PFSK-1 (cell line): ENCODE results near the gene PRLH.

Experiments used
- FOXP2 ChIP-seq: optimal IDR thresholded peaks from 2 replicates; pipeline ENCODE3; 2011; ENCODE audit warnings: borderline replicate concordance, control low read depth, inconsistent platforms; ENCODE audit not compliant: insufficient read depth; ENCODE audit errors: extremely low read length, extremely low read depth
- POLR2AphosphoS5 ChIP-seq: IDR thresholded peaks from 2 replicates; pipeline ENCODE4 v1.6.1; 2012; ENCODE audit warnings: low read depth, mild to moderate bottlenecking, control low read depth, low read length, moderate library complexity
- SIN3A ChIP-seq: IDR thresholded peaks from 2 replicates; pipeline ENCODE4 v1.6.1; 2012; ENCODE audit warnings: mild to moderate bottlenecking, low read length, moderate library complexity, borderline replicate concordance; ENCODE audit not compliant: insufficient read depth
- TAF1 ChIP-seq: IDR thresholded peaks from 2 replicates; pipeline ENCODE4 v1.6.1; 2012; ENCODE audit warnings: low read length, control low read depth, borderline replicate concordance; ENCODE audit not compliant: insufficient read depth
- TF ChIP-seq, protein P1 (sequence below), 2 experiments: IDR thresholded peaks; 2 replicates each; pipeline versions ENCODE4 v1.6.1 to v1.8.0; 2011 to 2012; ENCODE audit warnings: low read depth in 2 of 2, low read length in 2 of 2, control low read depth in 1 of 2, inconsistent platforms in 1 of 2, mild to moderate bottlenecking in 1 of 2, moderate library complexity in 1 of 2; ENCODE audit not compliant: insufficient read depth in 1 of 2

Gene PRLH

DNA sequence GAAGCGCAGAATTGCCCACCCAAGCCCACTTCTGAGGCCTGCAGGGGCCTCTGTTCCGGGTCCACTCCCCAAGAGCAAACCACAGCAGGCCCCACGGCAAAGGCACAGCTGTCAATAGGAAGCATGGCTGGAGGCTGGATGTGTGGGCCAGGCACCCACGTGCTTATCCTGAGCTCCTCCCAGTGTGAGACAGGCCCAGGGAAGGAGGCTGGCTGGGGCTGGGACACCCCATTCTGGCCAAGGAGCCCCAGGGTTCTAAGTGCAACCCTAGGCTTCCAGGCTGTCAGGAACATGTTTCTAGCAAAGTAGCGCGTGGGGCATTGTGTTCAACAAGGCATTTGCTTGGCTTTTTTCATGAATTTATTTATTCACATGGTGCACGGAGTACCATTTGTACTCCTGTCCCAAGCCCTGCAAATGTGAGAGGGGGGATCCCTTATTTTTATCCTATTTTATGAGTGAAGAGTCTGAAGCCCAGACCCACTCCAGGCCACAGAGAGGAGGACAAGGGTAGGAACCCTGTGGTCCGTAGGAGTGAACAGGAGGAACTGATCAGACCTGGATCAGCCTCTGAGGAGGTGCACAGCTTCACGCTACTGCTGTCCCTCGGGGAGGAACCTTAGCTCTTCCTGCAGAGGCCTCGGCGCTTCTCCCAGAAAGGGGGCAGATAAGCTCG, 30.3 kb downstream of the PRLH start:
- no peak for TF ChIP-seq FOXP2
- no peak for TF ChIP-seq TAF1
- no peak for TF ChIP-seq POLR2AphosphoS5
- no peak for TF ChIP-seq SIN3A
- TF ChIP-seq, protein P1, sequence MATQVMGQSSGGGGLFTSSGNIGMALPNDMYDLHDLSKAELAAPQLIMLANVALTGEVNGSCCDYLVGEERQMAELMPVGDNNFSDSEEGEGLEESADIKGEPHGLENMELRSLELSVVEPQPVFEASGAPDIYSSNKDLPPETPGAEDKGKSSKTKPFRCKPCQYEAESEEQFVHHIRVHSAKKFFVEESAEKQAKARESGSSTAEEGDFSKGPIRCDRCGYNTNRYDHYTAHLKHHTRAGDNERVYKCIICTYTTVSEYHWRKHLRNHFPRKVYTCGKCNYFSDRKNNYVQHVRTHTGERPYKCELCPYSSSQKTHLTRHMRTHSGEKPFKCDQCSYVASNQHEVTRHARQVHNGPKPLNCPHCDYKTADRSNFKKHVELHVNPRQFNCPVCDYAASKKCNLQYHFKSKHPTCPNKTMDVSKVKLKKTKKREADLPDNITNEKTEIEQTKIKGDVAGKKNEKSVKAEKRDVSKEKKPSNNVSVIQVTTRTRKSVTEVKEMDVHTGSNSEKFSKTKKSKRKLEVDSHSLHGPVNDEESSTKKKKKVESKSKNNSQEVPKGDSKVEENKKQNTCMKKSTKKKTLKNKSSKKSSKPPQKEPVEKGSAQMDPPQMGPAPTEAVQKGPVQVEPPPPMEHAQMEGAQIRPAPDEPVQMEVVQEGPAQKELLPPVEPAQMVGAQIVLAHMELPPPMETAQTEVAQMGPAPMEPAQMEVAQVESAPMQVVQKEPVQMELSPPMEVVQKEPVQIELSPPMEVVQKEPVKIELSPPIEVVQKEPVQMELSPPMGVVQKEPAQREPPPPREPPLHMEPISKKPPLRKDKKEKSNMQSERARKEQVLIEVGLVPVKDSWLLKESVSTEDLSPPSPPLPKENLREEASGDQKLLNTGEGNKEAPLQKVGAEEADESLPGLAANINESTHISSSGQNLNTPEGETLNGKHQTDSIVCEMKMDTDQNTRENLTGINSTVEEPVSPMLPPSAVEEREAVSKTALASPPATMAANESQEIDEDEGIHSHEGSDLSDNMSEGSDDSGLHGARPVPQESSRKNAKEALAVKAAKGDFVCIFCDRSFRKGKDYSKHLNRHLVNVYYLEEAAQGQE (IDR thresholded peaks at IDR 0.05; ENCODE audit: insufficient read depth in 1 of 2, low read depth in 2 of 2, low read length in 2 of 2): no peak

DNA sequence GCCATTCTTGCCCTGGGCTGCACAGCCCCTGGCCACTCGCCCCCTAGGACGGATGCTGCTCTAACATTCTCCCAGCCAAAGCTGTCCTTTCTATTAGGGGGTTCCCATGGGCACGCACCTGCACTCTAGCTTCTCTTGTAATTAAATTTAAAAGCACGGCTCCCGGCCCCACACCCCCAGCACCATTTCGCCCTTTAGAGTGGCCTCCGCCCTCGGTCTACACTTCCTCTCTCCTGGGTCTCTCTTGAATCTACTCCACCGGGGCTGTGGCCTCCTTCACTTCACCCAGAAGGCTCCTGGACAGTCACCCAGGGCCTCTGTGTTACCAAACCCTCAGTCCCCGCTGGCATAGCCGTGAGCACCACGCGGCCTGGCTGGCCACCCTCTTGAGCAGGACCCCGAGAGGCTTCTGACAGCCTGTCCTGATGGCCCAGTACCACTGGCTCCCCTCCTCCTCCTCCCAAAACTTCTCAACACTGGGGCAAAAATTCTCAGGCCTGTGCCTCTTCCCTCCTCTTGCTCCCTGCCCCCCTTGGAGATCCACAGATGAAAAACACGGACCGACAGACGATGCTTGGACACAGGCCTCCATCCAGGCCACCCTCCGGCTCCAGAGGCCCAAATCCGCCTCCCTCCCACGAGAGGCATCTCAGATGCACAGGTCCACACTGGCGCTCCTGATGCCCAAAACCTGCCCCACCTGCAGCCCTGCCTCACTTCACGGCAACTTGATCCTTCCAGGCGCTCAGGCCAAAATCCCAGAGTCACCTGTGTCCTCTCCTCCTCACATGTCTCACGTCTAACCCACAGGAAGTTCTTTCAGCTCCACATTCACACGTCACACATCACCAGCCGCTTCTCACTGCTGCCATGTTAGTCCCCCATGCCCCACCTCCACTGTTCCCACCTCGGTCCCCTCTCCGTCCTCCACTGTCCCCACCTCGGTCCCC, 31.1 kb downstream of the PRLH start:
- no peak for TF ChIP-seq TAF1
- no peak for TF ChIP-seq SIN3A

DNA sequence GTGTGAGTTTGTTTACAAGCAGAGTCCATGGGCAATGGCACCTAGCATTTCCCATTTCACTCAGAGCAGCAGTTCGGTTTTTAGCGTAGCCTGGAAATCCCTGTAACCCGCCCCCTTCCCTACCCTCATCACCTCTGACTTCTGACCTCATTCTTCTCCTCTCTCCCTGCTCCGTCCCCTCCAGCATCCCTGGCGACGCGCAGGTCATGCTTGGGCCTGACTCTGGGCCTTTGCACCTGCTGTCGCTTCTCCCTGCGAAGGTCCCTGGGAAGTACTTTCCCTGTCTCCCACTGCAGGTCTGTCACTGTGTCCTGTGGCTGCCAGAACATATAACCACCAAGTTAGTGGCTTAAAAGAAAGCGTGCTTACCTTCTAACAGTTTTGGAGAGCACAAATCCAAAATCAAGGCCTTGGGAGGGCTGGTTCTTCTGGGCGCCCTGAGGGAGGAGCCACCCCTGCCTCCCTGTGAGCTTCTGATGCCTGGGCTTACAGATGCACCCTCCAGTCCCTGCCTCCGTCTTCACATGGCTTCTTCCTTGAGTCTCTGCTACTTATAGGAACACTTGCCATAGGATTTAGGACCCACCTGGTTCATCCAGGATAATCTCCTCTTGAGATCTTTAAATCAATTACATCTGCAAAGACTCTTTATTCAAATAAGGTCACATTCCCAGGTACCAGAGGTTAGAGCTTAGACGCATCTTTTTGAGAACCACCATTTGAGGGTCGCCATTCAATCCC, 32.3 kb downstream of the PRLH start:
- no peak for TF ChIP-seq FOXP2
- TF ChIP-seq SIN3A: no peak
- TF ChIP-seq POLR2AphosphoS5: no peak
- TF ChIP-seq, protein P1 (IDR thresholded peaks at IDR 0.05; ENCODE audit: insufficient read depth in 1 of 2, low read depth in 2 of 2, low read length in 2 of 2): no peak
- no peak for TF ChIP-seq TAF1

DNA sequence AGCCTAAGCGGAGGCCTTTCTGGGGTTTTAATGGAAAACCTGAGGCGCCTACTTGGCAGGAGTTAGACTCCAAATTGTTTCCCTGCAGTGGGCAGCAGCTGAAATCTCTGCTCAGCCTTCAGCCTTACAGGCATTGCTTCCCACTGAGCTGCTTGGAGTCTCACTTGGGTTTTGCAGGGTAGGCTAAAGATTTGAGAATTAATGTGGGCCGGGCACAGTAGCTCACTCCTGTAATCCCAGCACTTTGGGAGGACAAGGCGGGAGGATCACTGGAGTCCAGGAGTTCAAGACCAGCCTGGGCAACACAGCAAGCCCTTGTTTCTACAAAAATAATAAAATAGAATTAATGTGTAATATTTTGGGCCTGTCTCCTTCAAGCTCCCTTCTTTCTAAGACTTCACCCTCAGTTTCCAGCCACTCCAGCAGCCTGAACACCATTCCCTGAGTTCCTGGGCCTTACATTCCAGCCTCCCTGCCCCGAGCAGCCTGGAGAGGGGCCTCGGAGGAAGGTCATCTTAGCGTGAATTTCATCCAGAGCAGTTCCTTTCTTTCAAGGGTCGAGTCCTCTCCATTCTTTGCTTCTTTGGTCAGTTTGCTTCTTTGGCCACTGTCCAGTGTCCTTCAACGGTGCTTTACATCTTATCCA, 33.2 kb downstream of the PRLH start:
- no peak for TF ChIP-seq FOXP2
- TF ChIP-seq POLR2AphosphoS5: no peak
- TF ChIP-seq TAF1: no peak
- TF ChIP-seq SIN3A: no peak
- TF ChIP-seq, protein P1 (IDR thresholded peaks at IDR 0.05; ENCODE audit: insufficient read depth in 1 of 2, low read depth in 2 of 2, low read length in 2 of 2): no peak

DNA sequence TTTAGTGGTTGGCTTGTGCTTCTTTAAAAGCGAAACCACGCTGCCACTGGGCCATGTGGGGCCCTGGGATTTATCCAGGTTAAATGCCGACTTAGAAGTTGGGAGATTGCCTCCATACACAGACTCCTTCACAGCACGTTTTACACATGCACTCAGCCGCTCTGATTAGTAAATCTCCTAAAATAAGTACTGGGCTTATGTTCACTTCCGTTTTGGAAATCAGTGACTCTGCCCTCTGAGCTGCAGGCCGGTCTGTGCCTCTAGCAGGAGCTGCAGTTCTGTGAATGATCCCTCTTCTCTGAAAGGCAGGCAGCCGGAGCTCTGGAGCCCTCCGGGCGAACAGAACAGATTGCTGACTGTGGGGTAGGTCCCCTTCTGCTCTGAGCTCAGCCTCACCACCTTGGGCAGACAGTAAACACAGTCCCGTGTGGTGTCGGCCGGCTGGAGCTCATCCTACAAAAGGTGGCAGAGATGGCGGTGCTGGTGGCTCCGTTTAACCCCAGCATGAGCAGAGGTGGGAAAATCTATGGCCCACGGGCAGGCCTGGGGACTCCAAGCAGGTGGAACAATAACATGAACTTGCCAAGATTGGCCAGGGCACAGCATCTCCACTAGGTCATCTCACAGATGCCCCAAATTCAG, 34.0 kb downstream of the PRLH start:
- TF ChIP-seq SIN3A (no peak), FOXP2 (no peak), POLR2AphosphoS5 (no peak), TAF1 (no peak)
- TF ChIP-seq, protein P1 (IDR thresholded peaks at IDR 0.05; ENCODE audit: insufficient read depth in 1 of 2, low read depth in 2 of 2, low read length in 2 of 2): no peak
